Measurements from ENCODE around the gene TCF3. TPM values are rescaled to one million over a fixed set of nuclear protein-coding genes. Genes with fewer than 3 reads are reported as not detected.

The TCF3 gene
- total and polyA plus RNA-seq, 10 of the 15 experiments (the other 5 are each of a cell fraction or from before 2014, with no cell fraction given) = 6.7 to 282 (median 70.7) TPM

GRCh38 chr19:1575323-1576241 is 76.8 kb downstream of the TCF3 start (continued):
- TF ChIP-seq, protein P1, sequence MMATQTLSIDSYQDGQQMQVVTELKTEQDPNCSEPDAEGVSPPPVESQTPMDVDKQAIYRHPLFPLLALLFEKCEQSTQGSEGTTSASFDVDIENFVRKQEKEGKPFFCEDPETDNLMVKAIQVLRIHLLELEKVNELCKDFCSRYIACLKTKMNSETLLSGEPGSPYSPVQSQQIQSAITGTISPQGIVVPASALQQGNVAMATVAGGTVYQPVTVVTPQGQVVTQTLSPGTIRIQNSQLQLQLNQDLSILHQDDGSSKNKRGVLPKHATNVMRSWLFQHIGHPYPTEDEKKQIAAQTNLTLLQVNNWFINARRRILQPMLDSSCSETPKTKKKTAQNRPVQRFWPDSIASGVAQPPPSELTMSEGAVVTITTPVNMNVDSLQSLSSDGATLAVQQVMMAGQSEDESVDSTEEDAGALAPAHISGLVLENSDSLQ (IDR thresholded peaks at IDR 0.05) = no peak
- TF ChIP-seq FOXM1 (IDR thresholded peaks at IDR 0.05; ENCODE audit: low read depth, low read length) (no peak), YY1 (IDR thresholded peaks at IDR 0.05; ENCODE audit: low read depth, low read length) (no peak), RUNX3 (IDR thresholded peaks at IDR 0.05; ENCODE audit: low read length) (no peak), FOXK2 (IDR thresholded peaks at IDR 0.05) (no peak), PAX8 (IDR thresholded peaks at IDR 0.05) (no peak)

DNA sequence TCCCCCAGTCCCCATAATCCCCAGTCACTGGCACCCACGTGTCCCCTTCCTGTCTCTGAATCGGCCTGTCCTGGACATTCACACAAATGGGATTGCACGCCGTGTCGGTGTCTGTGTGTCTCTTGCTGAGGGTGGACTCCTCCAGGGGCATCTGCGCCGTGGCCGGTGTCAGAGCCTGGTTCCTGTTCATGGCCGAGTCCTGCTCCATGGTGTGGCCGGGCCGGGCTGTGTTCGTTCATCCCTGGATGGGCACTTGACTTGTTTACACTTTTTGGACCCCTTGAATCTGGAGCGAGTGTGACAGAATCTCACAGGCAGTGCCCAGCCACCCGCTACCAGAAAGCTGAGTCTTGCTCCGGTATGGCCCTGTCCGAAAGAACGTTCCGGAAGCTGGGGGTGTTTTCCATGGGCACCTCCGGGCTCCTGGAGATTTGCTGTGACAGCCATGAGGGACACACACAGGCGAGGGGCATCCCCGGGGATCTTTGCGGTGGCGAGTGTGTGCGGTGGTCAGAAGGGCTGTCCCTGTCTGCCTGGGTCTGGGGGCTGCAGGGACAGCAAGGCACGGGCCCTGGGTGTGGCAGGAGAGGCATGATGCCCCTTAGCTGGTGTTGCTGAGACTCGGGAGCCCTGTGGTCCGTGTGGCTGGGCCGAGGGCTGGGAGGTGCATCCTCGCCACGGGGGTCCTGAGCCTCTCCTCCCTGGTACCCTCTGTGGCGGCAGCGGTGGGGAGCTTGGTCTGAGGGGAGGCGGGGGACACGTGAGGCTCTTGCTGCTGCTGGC is 77.9 kb downstream of the TCF3 start:
- in situ Hi-C loops (cut with MboI) = no loop called here
- no peaks in the 10 kb centered on the region for H3K9me3 ChIP-seq (replicated peaks; ENCODE audit: control insufficient read depth, insufficient read depth, low read length)
- TF ChIP-seq, protein P2, sequence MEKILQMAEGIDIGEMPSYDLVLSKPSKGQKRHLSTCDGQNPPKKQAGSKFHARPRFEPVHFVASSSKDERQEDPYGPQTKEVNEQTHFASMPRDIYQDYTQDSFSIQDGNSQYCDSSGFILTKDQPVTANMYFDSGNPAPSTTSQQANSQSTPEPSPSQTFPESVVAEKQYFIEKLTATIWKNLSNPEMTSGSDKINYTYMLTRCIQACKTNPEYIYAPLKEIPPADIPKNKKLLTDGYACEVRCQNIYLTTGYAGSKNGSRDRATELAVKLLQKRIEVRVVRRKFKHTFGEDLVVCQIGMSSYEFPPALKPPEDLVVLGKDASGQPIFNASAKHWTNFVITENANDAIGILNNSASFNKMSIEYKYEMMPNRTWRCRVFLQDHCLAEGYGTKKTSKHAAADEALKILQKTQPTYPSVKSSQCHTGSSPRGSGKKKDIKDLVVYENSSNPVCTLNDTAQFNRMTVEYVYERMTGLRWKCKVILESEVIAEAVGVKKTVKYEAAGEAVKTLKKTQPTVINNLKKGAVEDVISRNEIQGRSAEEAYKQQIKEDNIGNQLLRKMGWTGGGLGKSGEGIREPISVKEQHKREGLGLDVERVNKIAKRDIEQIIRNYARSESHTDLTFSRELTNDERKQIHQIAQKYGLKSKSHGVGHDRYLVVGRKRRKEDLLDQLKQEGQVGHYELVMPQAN (conservative IDR thresholded peaks at IDR 0.05) = no peak
- no peak for TF ChIP-seq DPF2 (IDR thresholded peaks at IDR 0.05)
- TF ChIP-seq ZNF274 (IDR thresholded peaks at IDR 0.05; ENCODE audit: insufficient read depth, insufficient read length) = no peak
- H3K9ac ChIP-seq (ENCODE audit: control insufficient read depth, insufficient read depth, low read length) = no peak overlapping the region
- H3K27me3 ChIP-seq (replicated peaks in 1 of 2; ENCODE audit: control insufficient read depth in 2 of 2, insufficient read depth in 2 of 2, low read length in 1 of 2) = no peaks in the 10 kb centered on the region
- ATAC-seq = no peak
- ChIA-PET SMC1A (ENCODE audit: uncharacterized antibody, unreplicated experiment) (no interaction called here), RAD21 (ENCODE audit: unreplicated experiment) (no interaction called here), POLR2A (no interaction called here), CTCF (no interaction called here)
- H3K4me1 ChIP-seq (ENCODE audit: control insufficient read depth, insufficient read depth, low read length) = no peaks in the 10 kb centered on the region
- H3K36me3 ChIP-seq (ENCODE audit: control insufficient read depth in 2 of 2, insufficient read depth in 2 of 2, low read length in 1 of 2) = peaks cover 0 to 4% of the 10 kb centered on the region in 2 experiments; a peak in 2 of 4 replicates
- no peak overlapping the region for H3K4me3 ChIP-seq
- H4K20me1 ChIP-seq (ENCODE audit: control insufficient read depth, insufficient read depth) = no peaks in the 10 kb centered on the region
- no peaks in the 10 kb centered on the region for H3K79me2 ChIP-seq (ENCODE audit: control insufficient read depth, insufficient read depth, low read length)
- H3K4me2 ChIP-seq (ENCODE audit: control insufficient read depth, insufficient read depth) = no peak overlapping the region
- no peak overlapping the region for H3K27ac ChIP-seq (ENCODE audit: control insufficient read depth, insufficient read depth)
- no TSS peak for BruUV-seq (replicated peaks)
- 91% methylated on average over 34 of the region's 34 CpGs for WGBS (ENCODE audit: insufficient coverage, insufficient replicate concordance, low lambda C conversion rate, missing lambda C conversion rate)
- no peak overlapping the region for H2AFZ ChIP-seq (ENCODE audit: control insufficient read depth, low read depth, low read length)
- no peak for DNase-seq (ENCODE audit: low read depth, low spot score)
- intact Hi-C loops (cut with micrococcal nuclease; ENCODE audit: unreplicated experiment) = no loop called here
- FAIRE-seq = no peak

Data from GM12878 (cell line).